LNCaP clone FGC (cell line): Measurements from ENCODE around the gene BCKDHB.

Source experiments
- DNase-seq: peaks from one replicate; pipeline ENCODE4 v3.0.0-alpha.2; 2011; ENCODE audit warnings: low read depth
- H3K4me3 ChIP-seq: 2 replicates; pipeline ENCODE4 v1.5.1; 2011; ENCODE audit warnings: mild to moderate bottlenecking, low read depth, low read length, control low read depth
- TF ChIP-seq, protein P1 (sequence below): IDR thresholded peaks from 2 replicates; pipeline ENCODE4 v1.5.1; 2012; ENCODE audit warnings: mild to moderate bottlenecking; ENCODE audit not compliant: control insufficient read depth, insufficient read depth; ENCODE audit errors: extremely low read depth

The BCKDHB gene

DNA sequence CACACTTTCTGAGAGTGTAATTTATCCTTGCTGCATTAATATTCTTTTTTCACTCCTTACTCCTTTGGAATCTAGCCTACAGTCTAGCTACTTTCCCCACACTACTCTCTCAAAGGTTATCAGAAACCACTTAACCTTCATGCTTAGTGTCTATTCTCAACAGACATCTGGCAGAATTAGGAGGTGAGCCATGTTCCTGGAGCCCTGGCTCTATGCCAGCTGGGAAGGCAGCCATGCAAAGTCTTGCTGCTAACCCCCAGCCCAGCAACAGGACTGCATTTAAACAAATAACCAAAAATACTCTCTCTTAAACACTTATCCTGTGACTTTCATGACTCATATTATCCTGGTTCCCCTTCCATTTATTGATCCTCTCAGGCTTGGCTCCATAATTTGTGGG, 260.2 kb downstream of the BCKDHB start:
- TF ChIP-seq, protein P1, sequence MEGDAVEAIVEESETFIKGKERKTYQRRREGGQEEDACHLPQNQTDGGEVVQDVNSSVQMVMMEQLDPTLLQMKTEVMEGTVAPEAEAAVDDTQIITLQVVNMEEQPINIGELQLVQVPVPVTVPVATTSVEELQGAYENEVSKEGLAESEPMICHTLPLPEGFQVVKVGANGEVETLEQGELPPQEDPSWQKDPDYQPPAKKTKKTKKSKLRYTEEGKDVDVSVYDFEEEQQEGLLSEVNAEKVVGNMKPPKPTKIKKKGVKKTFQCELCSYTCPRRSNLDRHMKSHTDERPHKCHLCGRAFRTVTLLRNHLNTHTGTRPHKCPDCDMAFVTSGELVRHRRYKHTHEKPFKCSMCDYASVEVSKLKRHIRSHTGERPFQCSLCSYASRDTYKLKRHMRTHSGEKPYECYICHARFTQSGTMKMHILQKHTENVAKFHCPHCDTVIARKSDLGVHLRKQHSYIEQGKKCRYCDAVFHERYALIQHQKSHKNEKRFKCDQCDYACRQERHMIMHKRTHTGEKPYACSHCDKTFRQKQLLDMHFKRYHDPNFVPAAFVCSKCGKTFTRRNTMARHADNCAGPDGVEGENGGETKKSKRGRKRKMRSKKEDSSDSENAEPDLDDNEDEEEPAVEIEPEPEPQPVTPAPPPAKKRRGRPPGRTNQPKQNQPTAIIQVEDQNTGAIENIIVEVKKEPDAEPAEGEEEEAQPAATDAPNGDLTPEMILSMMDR, result no peak
- DNase-seq, result no peak
- H3K4me3 ChIP-seq, result no peak overlapping the region

DNA sequence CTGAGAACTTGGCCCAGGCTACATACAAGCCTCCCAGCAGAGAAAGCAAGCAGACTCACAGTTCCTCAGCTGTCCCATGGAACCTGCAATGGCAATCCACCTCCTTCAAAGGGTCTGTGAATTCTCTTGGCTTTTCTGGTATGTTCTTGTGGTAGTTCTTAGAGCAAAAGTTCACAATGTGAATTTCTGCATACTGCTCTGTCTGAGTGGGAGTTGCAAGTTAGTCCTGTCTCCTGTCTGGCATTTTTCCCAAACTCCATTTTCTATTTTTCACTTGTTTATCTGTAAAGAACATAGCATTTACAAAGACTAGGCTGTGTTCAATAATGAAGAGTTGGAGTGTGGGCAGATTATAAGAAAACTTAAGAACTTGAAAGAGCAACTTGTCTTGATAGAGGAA, 269.9 kb downstream of the BCKDHB start:
- TF ChIP-seq, protein P1, result no peak
- H3K4me3 ChIP-seq, result no peak overlapping the region
- DNase-seq, result no peak

DNA sequence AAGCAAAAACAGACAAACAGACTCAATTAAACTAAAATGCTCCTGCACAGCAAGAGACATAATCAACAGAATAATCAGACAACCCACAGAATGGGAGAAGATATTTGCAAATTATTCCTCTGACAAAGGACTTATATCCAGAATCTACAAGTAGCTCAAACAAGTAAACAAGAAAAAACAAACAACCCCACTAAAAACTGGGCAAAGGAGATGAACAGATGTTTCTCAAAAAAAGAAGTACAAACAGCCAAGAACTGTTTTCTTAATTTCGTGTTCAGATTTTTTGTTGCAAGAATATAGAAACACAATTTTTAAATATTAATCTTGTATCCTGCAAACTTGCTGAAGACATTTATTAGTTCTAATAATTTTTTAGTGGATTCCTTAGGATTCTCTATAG, 274.1 kb downstream of the BCKDHB start:
- DNase-seq, result no peak
- no peak overlapping the region for H3K4me3 ChIP-seq
- TF ChIP-seq, protein P1, result no peak

DNA sequence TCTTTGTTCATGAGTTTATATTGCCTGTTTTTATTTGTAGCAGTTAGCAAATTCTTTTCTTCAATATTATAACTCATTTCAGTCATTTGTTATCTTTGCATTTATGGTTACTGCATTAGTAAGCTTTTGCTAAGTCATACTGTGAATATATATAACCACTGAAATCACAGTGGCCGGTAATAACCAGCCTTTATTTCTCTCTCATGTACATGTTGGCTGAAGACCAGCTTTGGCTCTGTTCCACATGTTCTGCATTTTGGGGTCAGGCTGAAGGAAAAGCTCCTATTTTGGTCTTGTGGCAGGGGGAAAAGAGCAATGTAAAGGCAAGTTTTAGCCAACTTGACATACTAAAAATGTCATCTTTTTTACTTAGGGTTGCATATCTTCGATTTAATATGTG, 276.3 kb downstream of the BCKDHB start:
- DNase-seq, result no peak
- TF ChIP-seq, protein P1, result no peak
- H3K4me3 ChIP-seq, result no peak overlapping the region

DNA sequence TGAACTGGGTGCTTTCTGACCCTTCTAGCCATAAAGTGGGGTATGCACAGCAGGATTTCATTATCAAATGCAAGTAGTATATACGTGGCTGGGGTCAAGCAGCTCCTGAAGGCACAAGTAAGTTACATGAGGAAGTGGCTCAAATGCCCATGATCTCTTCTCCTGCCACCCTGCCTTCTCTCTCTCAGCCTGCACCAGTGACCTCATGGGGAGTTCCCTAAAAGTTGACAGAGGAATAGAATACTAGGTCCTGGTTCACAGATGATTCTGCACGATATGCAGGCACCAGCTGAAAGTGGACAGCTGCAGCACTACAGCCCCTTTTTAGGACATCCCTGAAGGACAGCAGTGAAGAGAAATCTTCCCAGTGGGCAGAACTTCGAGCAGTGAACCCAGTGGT, 282.0 kb downstream of the BCKDHB start:
- H3K4me3 ChIP-seq, result no peak overlapping the region
- no peak for DNase-seq
- TF ChIP-seq, protein P1, result no peak
